T-helper 1 cell treated with Interleukin-12 subunit alpha and Interleukin-12 subunit beta and Interleukin-4 antibody, amounts not matched to agents 30 ng/mL and 1 ng/mL, for 36 hours (primary cell): ENCODE measurements around the gene ELP1. TPM values are rescaled to one million over a fixed set of nuclear protein-coding genes. Genes with fewer than 3 reads are reported as not detected.

Experiments used
- intact Hi-C: fragments of 100-400 bp; cut with micrococcal nuclease; formaldehyde crosslinking; loops from one replicate; pipeline ENCODE4 v1.15.1; 2024
- total RNA-seq: library from RNA; stranded (reverse); gene quantifications from 2 replicates; pipeline ENCODE4 v1.2.3, GENCODE V29; 2022

ELP1 gene
- total RNA-seq, 1 donor from 2014 or later = 32.9 TPM

GRCh38 chr9:108883085-108883484, 50.8 kb downstream of the ELP1 start:
- intact Hi-C loops = no loop called here

GRCh38 chr9:108882052-108882888, 51.7 kb downstream of the ELP1 start:
- intact Hi-C loops = no loop called here

DNA sequence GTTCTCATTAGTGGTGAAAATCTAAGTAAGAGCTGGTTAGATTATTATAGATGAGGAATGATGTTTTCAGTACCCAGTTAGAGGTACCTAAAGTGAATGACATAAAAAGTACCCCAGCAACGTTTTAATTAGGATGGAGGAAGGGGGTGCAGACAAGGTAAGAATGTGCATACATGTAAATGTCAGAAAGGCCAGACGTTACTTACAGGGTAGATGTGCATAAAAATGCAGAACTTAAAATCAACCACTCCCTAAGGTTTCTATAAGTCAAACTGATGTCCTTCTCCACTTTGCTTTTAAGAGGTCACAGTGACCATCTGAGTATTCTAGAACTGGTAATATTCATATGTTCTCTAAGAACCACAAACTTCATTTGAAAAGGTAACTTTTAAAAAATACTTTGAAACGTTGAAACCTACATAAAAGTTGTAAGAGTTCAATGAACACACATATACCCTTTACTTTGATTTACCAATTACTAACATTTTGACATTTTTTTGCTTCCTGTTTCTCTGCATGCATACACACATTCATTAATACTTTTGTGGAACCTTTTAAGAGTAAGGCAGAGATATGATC, 53.1 kb downstream of the ELP1 start:
- intact Hi-C loops = no loop called here

DNA sequence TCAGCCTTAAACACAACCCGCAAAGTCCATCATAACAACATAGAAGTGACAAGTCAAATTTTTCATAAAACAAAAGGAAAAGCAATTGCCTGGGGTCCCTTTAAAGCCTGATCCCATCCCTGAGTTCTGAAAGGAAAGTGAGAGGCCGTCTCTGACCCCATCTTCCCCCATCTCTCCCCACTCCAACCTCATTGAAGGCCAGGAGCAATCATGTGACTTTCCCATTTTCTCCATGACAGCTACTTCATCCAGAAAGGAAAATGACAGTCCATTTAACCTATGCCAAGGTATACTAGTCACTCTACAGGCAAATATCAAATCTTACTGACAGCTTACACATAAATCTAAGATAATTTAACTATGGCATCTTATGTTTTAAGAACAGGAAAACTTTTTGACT, 56.4 kb downstream of the ELP1 start:
- intact Hi-C loops = no loop called here

DNA sequence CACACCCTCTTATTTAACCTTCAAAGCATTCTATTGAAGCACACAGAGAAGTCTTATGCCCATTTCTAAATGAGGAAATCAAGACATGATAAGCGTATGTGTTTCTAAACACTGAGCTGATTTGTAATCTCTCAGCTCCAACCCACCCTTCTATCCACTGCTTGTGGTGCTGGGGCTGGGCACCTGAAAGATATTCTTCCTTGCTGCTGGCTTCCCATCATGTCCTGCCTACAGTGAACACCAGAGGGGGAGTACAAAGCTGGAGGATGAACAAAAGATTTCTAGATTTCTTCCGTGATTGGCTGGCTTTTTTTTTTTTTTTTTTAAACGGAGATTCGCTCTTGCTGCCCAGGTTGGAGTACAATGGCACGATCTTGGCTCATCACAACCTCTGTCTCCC, 57.5 kb downstream of the ELP1 start:
- intact Hi-C loops = no loop called here

DNA sequence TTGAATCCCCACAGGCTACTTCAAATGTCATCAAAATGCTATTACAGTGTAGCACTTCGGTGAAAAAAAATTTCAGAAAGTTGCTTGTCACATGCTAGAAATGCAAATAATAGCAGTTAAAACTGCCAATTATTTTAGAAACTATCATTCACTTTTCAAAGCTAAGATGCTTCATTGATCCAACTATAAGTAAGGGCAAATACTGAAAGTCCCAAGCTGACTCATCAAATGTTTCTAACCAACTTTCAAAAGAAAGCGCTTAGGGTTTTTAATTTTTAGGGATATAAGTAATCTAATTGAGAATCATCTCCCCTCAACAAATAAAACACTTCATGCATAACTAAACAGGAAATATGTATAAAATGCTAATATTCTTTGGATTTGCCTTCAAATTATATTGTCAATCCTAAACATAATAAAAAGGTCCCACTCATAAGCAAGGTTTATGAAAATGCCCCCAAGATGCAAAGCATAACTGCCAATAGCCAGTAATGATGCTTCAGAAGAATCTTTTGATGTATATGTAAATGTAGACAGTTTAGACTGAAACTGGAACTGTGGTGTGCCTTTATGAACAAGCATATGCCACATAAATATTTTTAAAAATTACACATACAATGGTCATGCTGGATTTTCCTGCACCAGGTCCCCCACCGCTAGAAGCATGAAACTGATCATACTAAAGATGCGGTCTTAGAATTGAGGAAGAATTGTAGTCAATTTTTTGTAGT, 59.7 kb downstream of the ELP1 start:
- intact Hi-C loops = no loop called here

DNA sequence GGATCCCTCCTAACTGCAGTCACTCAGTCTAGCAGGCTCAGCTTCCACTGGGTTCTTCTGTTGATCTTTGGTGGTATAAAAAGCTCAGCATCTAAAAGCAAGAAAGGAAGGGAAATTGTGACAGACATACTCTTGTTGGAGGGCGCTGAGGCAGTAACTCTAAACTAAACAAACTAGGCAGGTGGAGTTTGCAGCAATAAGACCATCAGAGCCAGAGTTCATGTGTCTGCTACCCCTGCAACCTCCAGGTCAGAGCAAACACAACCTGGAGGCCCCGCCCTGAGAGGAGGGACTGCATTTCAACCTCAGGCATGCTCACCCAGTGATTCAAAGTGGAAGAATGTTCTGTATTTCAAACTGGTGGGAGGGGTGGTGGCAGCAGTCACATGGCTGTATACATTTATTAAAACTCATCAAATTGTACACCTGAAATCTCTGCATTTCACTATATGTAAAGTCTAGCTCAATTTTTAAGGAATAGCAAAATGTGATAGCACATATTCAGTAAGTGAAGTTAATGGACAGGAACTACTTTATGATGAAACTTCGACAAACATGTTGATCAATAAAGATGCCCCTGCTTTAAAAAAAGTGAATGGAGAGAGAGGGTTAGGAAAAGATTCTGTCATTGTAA, 64.7 kb downstream of the ELP1 start:
- intact Hi-C loops = no loop called here

GRCh38 chr9:108867829-108868228, 66.1 kb downstream of the ELP1 start:
- intact Hi-C loops = loop anchor here (1.0 kb wide), 1 partner anchor 17 kb away; no protein-coding TSS in a partner anchor

DNA sequence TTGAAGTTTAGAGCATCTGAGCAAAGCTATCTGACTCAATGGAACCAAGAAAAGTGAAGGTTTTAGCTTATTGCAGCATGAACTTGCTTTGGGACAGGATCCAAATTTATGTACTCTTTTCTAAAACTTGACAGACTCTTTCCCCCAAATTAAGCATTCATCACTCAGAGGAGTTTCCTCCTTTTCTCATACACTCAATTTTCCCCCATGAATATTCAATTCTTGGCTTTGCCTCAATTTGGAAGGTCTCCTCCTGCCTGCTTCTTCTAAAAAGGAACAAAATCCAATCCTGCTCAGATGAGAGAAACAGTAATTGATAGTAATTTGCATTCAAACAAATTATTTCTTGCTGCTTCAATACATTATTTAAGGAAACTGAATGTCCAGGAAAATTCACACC, 66.8 kb downstream of the ELP1 start:
- intact Hi-C loops = loop anchor here (1.0 kb wide), 1 partner anchor 18 kb away; no protein-coding TSS in a partner anchor

GRCh38 chr9:108866001-108866420, 67.9 kb downstream of the ELP1 start:
- intact Hi-C loops = no loop called here

- intact Hi-C loops = no loop called here
Observed at GRCh38 chr9:108865037-108865436, 68.9 kb downstream of the ELP1 start.

GRCh38 chr9:108864446-108864845, 69.5 kb downstream of the ELP1 start:
- intact Hi-C loops = no loop called here

DNA sequence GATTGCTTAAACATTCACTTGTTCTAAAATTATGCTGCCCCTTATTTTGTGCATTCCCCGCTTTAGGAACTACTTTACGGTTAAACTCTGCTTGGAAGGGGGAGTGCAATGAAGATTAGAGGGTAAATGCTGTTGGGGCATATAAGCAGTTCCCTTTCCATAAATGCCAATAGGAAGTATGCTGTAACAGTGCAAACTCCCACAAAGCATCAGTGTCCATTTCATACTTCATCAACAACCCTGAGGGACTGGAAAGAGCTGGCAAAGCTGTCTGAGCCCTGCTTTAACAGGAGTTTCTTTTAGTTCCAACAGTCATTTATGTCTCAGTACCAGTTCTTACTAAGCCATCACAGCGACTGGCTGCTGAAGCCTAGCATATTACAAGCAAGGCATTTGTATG, 70.0 kb downstream of the ELP1 start:
- intact Hi-C loops = no loop called here

DNA sequence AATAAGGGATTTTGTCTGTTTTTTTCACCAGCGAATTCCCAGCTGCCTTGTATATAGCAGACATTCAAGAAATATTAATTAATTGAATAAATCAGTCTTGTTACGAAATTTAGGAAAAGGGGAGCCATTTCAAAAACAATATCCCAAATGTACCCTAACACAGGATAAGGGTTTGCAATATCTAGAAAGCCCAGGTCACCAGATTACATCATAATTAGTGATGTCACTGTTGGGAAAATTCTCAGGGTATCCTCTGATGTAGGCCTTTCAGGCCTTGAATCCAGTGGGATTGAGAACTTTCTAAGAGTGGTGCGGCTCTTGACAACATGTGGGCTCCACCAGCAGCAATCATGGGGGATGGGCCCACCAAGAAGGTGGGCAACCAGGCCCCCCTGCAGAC, 71.9 kb downstream of the ELP1 start, which contains the start of gene ACTL7A:
Gene ACTL7A (plus strand): TSS at position 270 of the 400 bp plus-strand sequence. CDS start 57 bp downstream, at position 327.
- intact Hi-C loops = no loop called here

DNA sequence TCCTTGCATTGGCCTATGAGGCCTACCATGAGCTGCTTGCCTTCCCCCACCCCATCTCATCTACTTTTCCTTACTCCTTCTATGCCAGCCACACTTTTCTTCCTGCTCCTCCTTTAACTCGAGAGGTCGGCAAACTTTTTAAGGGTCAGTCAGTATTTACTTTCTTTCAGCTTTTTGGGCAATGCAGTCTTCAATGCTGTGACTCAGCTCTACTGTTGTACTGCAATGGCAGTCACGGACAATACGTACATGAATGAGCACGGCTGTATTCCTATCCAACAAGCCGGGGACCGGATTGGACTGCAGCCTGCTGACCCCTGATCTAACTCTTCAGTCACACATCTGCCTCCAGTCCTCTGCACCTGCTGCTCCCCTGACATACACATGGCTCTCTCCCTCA, 72.5 kb downstream of the ELP1 start:
- intact Hi-C loops = no loop called here

- intact Hi-C loops = no loop called here
Observed at GRCh38 chr9:108860764-108861163, 73.2 kb downstream of the ELP1 start.

GRCh38 chr9:108860354-108860753, 73.6 kb downstream of the ELP1 start:
- intact Hi-C loops = no loop called here

- intact Hi-C loops = no loop called here
Observed at GRCh38 chr9:108859459-108860114, 74.3 kb downstream of the ELP1 start.

DNA sequence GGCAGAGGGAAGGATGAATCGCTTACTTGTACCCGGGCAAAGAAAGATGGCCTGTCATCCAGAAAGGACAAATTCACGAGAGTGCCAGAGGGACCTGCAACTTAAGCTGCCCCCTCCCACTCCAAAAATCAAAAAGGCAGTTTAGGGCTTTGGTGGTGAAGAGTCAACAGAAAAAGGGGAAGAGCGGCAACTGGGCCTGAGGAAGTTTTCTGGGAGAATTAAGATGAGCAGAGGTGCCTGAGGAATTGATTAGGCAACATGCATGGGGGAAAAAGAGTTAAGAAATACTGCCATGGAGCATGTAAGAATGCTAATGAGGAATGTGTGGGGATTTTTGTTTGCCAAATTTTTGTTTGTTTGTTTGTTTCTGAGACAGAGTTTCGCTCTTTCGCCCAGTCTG, 76.4 kb downstream of the ELP1 start:
- intact Hi-C loops = no loop called here

- intact Hi-C loops = no loop called here
Observed at GRCh38 chr9:108855888-108856287, 78.0 kb downstream of the ELP1 start, which contains the start of gene ACTL7B. ACTL7B (minus strand) TSS chr9:108855986; CDS start chr9:108855930, 56 bp downstream.

DNA sequence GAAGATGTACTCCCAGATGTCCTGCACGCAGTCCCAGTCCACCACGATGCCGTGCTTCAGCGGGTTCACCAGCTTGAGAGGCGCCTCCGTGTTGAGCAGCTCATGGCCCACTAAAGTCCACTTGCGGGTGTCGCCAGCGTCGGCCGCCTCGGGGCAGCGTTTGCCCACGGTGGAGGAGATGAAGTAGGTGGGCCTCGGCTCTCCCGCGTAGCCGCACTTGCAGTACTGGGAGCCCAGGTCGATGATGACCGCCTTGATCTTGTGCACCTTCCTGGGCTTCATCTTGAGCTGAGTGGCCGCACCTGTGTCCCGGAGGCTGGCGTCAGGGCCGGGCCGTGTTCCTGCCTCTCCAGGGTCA, 78.4 kb downstream of the ELP1 start:
- intact Hi-C loops = no loop called here
